Measurements from ENCODE around the gene SERPINA5. TPM values are rescaled to one million over a fixed set of nuclear protein-coding genes. Genes with fewer than 3 reads are reported as not detected.
"Not testable (repeated sequence)": the region's sequence is repeated elsewhere in the genome, so short reads cannot be mapped to it uniquely, and the experiment has no call there.

Gene SERPINA5
- total and polyA plus RNA-seq, 5 donors: 4.6 to 14.4 (median 13.6) TPM

DNA sequence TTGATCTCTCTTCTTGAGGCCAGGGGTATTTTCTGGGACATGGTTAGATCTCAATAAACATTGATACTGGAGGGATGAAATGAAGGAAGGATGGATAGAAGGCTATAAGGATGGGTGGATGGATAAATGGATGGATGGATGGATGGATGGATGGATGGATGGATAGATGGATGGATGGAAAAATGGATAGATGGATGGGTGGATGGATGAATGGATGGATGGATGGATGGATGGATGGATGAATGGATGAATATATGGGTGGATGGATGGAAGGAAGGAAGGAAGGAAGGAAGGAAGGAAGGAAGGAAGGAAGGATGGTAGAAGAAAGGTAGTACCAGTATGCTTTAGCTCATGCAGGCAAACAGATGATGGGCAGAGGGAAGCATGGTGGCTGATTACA is 3.8 kb upstream of the SERPINA5 start:
- H3K27ac ChIP-seq (ENCODE audit: low read length); intact Hi-C loops (cut with DNase I); H3K9me3 ChIP-seq (ENCODE audit: control insufficient read depth, low read length); DNase-seq; H3K27me3 ChIP-seq (ENCODE audit: control insufficient read depth, insufficient read depth); H3K4me3 ChIP-seq (ENCODE audit: low read length); ATAC-seq; H3K4me1 ChIP-seq (ENCODE audit: control insufficient read depth, insufficient read depth, low read length): not testable (repeated sequence)

DNA sequence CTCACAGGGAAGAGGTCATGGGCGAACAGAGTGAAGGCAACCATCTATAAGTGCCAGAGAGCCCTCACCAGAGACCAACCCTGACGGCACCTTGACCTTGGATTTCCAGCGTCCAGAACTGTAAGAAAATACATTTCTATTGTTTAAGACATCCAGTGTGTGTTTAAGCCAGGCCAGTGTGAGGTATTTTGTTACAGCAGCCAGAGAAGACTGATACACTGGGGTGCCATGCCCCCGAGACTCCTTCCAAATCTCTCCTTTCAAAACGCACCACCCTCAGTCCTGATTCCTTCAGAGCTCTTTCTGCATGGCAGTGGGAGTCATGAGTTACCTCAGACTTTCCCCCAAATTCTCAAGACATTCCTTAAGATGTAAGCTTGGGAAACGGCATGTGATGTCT is 2.5 kb upstream of the SERPINA5 start:
- Histone ChIP-seq H3K27ac (ENCODE audit: low read length) (no peak overlapping the region), H3K4me1 (ENCODE audit: control insufficient read depth, insufficient read depth, low read length) (no peaks in the 10 kb centered on the region), H3K27me3 (ENCODE audit: control insufficient read depth, insufficient read depth) (no peaks in the 10 kb centered on the region), H3K9me3 (ENCODE audit: control insufficient read depth, low read length) (no peaks in the 10 kb centered on the region), H3K4me3 (ENCODE audit: low read length) (no peak overlapping the region)
- DNase-seq: no peak
- 81% methylated on average over 6 of the region's 6 CpGs for WGBS
- intact Hi-C loops (cut with DNase I): no loop called here
- no peak for ATAC-seq

DNA sequence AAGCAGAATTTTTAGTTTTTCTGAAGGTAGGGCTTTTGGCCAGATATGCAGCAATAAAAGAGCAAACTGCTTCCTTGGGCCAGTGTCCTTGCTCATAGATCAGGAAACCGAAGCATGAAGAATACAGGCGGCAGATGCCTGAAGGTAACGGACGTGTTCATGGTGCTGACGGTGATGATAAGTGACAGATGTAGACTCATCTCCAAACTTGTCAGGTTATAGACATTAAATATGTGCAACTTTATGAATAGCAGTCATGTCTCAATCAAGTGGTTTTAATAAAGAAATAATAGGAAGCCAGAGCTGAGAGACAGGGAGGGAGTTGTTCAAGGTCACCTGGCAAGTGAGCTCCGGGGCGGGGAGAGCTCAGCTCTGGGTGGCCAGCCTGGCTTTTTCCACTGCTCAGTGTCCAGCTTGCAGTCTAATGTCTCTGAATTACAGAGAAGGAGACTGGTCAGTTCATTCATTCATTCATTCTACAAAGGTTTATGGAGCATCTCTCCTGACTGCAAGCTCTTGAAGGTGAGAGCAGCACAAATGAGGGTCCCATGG is 1.0 kb downstream of the SERPINA5 start:
- Histone ChIP-seq H3K27ac (ENCODE audit: low read length) (no peak overlapping the region), H3K4me3 (ENCODE audit: low read length) (no peak overlapping the region), H3K4me1 (ENCODE audit: control insufficient read depth, insufficient read depth, low read length) (no peaks in the 10 kb centered on the region), H3K9me3 (ENCODE audit: control insufficient read depth, low read length) (no peaks in the 10 kb centered on the region), H3K27me3 (ENCODE audit: control insufficient read depth, insufficient read depth) (no peaks in the 10 kb centered on the region)
- DNase-seq (peak; percentile 43 to 82 (median 65)), ATAC-seq (peak; percentile 36 to 38)
- WGBS: 66% methylated on average over 7 of the region's 7 CpGs
- intact Hi-C loops (cut with DNase I): no loop called here

DNA sequence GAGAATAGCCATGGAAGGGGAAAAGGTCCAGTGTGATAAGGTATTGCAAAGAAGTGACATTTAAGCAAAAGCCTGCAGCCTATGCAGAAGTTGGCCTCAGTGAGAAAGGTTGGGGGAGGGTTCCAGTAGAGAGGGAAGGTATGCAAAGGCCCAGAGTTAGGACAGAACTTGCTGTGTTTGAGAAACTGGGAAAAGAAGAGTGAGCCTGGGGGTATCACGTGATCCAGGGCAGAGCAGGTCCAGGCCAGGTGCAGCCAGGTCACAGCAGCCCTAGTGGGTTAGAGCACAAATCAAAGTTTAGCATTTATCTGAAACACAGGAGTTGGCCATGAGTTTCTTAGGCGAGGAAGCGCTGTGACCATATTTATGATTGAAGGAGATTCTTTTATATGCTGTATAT is 1.6 kb downstream of the SERPINA5 start:
- Histone ChIP-seq H3K27me3 (ENCODE audit: control insufficient read depth, insufficient read depth) (no peaks in the 10 kb centered on the region), H3K9me3 (ENCODE audit: control insufficient read depth, low read length) (no peaks in the 10 kb centered on the region), H3K4me3 (ENCODE audit: low read length) (no peak overlapping the region), H3K27ac (ENCODE audit: low read length) (no peak overlapping the region), H3K4me1 (ENCODE audit: control insufficient read depth, insufficient read depth, low read length) (no peaks in the 10 kb centered on the region)
- intact Hi-C loops (cut with DNase I): no loop called here
- ATAC-seq (no peak), DNase-seq (no peak)
- 94% methylated on average over 3 of the region's 3 CpGs for WGBS

DNA sequence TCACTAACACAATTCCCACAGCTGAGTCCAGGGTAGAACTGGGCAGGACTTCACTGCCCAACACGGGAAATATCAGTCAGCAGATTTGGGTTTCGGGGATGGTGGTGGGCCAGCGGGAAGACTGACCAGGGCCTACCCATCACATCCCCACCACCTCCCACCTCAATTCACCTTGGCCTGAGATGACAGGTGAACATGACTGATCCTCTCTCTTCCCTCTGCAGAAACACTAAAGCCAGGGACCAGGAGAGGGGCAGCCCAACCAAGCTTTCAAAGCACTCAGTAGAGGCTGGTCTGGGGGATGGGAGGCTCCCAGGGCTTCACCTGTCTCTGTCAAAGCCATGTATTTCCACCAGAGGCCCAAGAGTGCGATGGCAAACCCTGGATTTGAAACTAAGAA is 2.3 kb downstream of the SERPINA5 start:
- WGBS: 93% methylated on average over 4 of the region's 4 CpGs
- Histone ChIP-seq H3K4me3 (ENCODE audit: low read length) (no peak overlapping the region), H3K27ac (ENCODE audit: low read length) (no peak overlapping the region), H3K9me3 (ENCODE audit: control insufficient read depth, low read length) (no peaks in the 10 kb centered on the region), H3K27me3 (ENCODE audit: control insufficient read depth, insufficient read depth) (no peaks in the 10 kb centered on the region), H3K4me1 (ENCODE audit: control insufficient read depth, insufficient read depth, low read length) (no peaks in the 10 kb centered on the region)
- intact Hi-C loops (cut with DNase I): no loop called here
- ATAC-seq: no peak
- DNase-seq: no peak

DNA sequence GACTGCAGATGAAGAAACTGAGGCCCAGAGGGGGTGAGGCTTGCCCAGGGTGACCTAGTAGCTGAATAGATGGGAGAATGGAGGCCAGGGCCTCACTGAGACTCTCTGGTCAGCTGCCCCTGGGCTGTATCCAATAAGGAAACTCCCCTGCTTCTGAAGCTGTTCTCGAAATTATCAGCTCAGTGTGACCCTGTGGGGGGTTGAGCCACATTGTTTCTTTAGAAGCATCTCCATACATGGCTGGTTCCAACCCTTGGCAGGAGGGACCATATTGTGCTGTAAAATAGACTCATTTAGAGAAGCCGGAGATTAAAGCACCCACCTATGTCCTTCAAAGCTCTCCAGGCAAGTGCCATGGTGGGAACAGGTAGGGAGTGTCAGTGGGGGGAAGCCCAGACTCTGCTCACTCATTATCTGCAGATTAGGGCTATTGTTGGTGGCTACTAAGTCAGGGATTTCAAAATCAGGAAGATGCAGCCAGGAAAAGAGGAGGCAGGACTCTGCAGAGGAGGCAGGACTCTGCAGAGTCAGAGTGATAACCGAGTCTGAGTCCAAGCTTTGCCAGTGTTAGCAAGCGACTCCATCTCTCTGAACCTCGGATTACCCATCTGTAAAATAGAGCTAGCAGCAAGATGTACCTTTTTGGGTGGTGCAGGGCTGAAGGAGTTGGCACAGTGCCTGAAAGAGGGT is 3.5 kb downstream of the SERPINA5 start:
- Histone ChIP-seq H3K4me3 (ENCODE audit: low read length) (no peak overlapping the region), H3K27ac (ENCODE audit: low read length) (no peak overlapping the region), H3K27me3 (ENCODE audit: control insufficient read depth, insufficient read depth) (no peaks in the 10 kb centered on the region), H3K9me3 (ENCODE audit: control insufficient read depth, low read length) (no peaks in the 10 kb centered on the region), H3K4me1 (ENCODE audit: control insufficient read depth, insufficient read depth, low read length) (no peaks in the 10 kb centered on the region)
- DNase-seq (no peak), ATAC-seq (peak in 1 of 2 donors; percentile 15)
- 66% methylated on average over 5 of the region's 5 CpGs for WGBS
- intact Hi-C loops (cut with DNase I): no loop called here

DNA sequence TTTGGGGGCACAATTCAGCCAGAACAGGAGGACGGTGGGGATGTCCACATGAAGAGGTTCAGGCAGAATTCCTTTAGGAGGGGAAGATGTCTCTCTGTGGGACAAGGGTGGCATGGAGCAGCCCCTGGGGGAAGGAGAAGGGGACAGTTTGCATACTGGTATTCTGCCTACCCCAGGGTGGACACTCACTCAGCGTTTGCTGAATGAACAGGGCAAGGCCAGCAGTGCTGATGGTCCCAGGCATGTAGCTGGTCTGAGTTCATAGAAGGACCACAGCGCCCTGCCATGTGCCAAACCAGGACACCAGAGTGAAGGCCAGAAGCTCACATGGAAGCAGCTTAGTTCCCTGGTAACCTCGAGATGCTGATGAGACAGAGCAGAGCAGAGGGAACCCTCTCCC is 5.4 kb downstream of the SERPINA5 start:
- WGBS: 79% methylated on average over 4 of the region's 4 CpGs
- ATAC-seq (no peak), DNase-seq (no peak)
- intact Hi-C loops (cut with DNase I): no loop called here
- no peaks in the 10 kb centered on the region for H3K9me3 ChIP-seq (ENCODE audit: control insufficient read depth, low read length)
- no peaks in the 10 kb centered on the region for H3K4me1 ChIP-seq (ENCODE audit: control insufficient read depth, insufficient read depth, low read length)
- H3K27ac ChIP-seq (ENCODE audit: low read length): no peak overlapping the region
- no peaks in the 10 kb centered on the region for H3K27me3 ChIP-seq (ENCODE audit: control insufficient read depth, insufficient read depth)
- H3K4me3 ChIP-seq (ENCODE audit: low read length): no peak overlapping the region

DNA sequence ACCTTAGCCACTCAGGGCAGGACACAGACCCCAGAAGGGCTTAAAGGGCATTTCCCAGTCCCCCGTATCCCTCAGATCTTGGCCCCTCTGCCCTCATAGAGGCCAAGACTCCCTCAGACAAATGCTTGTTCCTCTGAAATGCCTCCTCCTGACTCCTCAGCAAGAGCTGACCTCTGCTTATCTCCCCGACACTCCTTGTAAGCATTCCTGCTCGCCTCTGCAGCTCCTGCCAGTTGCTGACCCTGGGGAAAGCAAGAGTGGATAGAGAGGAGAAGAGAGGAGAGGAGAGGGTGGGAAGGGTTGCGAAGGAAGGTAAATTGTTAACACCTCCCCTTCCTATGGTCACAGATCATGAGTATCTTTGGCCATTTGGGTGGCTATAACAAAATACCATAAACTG is 7.1 kb downstream of the SERPINA5 start:
- WGBS: 55% methylated on average over 4 of the region's 4 CpGs
- no peaks in the 10 kb centered on the region for H3K9me3 ChIP-seq (ENCODE audit: control insufficient read depth, low read length)
- intact Hi-C loops (cut with DNase I): no loop called here
- no peak overlapping the region for H3K27ac ChIP-seq (ENCODE audit: low read length)
- no peak overlapping the region for H3K4me3 ChIP-seq (ENCODE audit: low read length)
- DNase-seq: no peak
- no peaks in the 10 kb centered on the region for H3K4me1 ChIP-seq (ENCODE audit: control insufficient read depth, insufficient read depth, low read length)
- H3K27me3 ChIP-seq (ENCODE audit: control insufficient read depth, insufficient read depth): no peaks in the 10 kb centered on the region
- no peak for ATAC-seq

DNA sequence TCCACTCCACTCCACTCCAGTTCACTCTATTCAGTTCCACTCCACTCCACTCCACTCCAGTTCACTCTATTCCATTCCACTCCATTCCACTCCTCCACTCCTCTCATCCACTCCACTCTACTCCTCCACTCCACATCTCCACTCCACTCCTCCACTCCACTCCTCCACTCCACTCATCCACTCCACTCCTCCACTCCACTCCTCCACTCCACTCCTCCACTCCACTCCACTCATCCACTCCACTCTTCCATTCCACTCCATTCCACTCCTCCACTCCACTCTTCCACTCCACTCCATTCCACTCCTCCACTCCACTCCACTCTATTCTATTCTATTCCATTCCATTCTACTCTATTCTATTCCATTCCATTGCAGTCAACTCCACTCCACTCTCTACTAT is 9.8 kb downstream of the SERPINA5 start:
- intact Hi-C loops (cut with DNase I): no loop called here
- H3K4me1 ChIP-seq (ENCODE audit: control insufficient read depth, insufficient read depth, low read length): no peaks in the 10 kb centered on the region
- no peaks in the 10 kb centered on the region for H3K9me3 ChIP-seq (ENCODE audit: control insufficient read depth, low read length)
- H3K4me3 ChIP-seq (ENCODE audit: low read length): no peak overlapping the region
- H3K27ac ChIP-seq (ENCODE audit: low read length): no peak overlapping the region
- no peak for DNase-seq
- H3K27me3 ChIP-seq (ENCODE audit: control insufficient read depth, insufficient read depth): no peaks in the 10 kb centered on the region
- ATAC-seq: no peak

DNA sequence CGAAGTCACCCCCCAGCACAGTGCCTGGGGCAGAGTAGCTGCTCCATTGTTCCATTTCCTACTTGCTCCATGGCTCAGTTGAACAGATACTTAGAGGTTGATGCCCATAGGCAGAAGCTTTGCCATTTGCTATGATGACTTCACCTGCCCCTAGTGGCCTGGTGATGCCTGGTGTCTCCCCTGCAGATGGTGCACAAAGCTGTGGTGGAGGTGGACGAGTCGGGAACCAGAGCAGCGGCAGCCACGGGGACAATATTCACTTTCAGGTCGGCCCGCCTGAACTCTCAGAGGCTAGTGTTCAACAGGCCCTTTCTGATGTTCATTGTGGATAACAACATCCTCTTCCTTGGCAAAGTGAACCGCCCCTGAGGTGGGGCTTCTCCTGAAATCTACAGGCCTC is 10.6 kb downstream of the SERPINA5 start:
- no peak for ATAC-seq
- 93% methylated on average over 8 of the region's 8 CpGs for WGBS
- no peak for DNase-seq
- H3K4me3 ChIP-seq (ENCODE audit: low read length): no peak overlapping the region
- no peaks in the 10 kb centered on the region for H3K27me3 ChIP-seq (ENCODE audit: control insufficient read depth, insufficient read depth)
- intact Hi-C loops (cut with DNase I): no loop called here
- H3K9me3 ChIP-seq (ENCODE audit: control insufficient read depth, low read length): no peaks in the 10 kb centered on the region
- H3K27ac ChIP-seq (ENCODE audit: low read length): no peak overlapping the region
- no peaks in the 10 kb centered on the region for H3K4me1 ChIP-seq (ENCODE audit: control insufficient read depth, insufficient read depth, low read length)

DNA sequence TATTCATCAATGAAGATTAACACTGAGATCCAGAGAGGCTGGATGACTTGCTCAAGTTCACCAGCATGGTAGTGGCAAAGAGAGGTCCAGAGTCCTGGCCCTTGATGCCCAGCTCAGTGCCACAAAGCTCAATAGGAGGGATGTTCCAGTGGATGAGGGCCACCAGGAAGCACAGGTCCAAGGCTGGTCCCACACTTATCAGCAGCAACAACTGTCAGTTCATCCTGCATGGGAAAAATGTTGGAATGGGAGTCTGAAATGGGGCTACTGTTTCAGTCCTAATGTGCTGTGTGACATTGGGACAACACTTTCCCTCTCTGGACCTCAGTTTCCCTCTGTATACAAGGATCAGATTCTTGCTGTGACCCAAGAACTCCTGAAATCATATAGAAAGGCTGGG is 11.2 kb downstream of the SERPINA5 start:
- intact Hi-C loops (cut with DNase I): no loop called here

DNA sequence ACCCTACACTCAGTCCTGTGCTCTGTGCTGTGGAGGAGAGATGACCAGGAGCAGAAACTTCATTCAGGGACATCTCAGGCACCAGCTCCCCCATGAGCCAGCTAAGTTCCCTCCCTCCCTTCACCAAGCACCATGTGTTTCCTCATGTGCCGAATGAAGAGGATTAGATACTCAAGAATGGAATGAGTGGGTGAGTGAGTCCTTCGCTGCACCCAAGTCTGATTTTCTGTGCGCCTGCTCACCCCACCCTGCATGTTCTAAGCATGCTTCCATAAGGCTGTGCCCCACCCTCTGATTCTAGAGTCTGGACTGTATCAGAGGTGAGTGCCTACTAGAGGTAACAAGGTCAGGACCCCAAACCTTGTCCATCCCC is 12.1 kb downstream of the SERPINA5 start:
- DNase-seq (no peak), ATAC-seq (no peak)
- Histone ChIP-seq H3K27me3 (ENCODE audit: control insufficient read depth, insufficient read depth) (no peaks in the 10 kb centered on the region), H3K27ac (ENCODE audit: low read length) (no peak overlapping the region), H3K4me1 (ENCODE audit: control insufficient read depth, insufficient read depth, low read length) (no peaks in the 10 kb centered on the region), H3K9me3 (ENCODE audit: control insufficient read depth, low read length) (no peaks in the 10 kb centered on the region), H3K4me3 (ENCODE audit: low read length) (no peak overlapping the region)
- intact Hi-C loops (cut with DNase I): no loop called here
- 72% methylated on average over 3 of the region's 3 CpGs for WGBS

More for the DNA sequence above, 11.2 kb downstream of the SERPINA5 start:
- no peak overlapping the region for H3K4me3 ChIP-seq (ENCODE audit: low read length)
- H3K4me1 ChIP-seq (ENCODE audit: control insufficient read depth, insufficient read depth, low read length): no peaks in the 10 kb centered on the region
- no peak overlapping the region for H3K27ac ChIP-seq (ENCODE audit: low read length)
- DNase-seq (no peak), ATAC-seq (no peak)
- no peaks in the 10 kb centered on the region for H3K27me3 ChIP-seq (ENCODE audit: control insufficient read depth, insufficient read depth)
- no peaks in the 10 kb centered on the region for H3K9me3 ChIP-seq (ENCODE audit: control insufficient read depth, low read length)

All from right cardiac atrium (tissue), 5 donors.